Uterus (tissue), 4 donors: Measurements from ENCODE around the gene CYTH2. TPM values are rescaled to one million over a fixed set of nuclear protein-coding genes. Genes with fewer than 3 reads are reported as not detected.

ENCODE experiments used
- DNase-seq, 2 donors: peaks; one replicate each; pipeline ENCODE4 v3.0.0-alpha.2; 2019 to 2020
- H3K27ac ChIP-seq, 2 donors: fragments of 200-600 bp; sonication (generic); 1 replicate in 1 of 2; 2 replicates in 1 of 2; pipeline ENCODE4 v1.5.1; 2016 to 2018
- H3K27me3 ChIP-seq, 2 donors: fragments of 200-600 bp; sonication (generic); one replicate each; pipeline ENCODE4 v1.5.1; 2018 to 2019; ENCODE audit warnings: control low read depth in 1 of 2
- H3K36me3 ChIP-seq, 2 donors: fragments of 200-600 bp; sonication (generic); one replicate each; pipeline ENCODE4 v1.5.1; 2019; ENCODE audit warnings: control low read depth in 1 of 2
- H3K4me1 ChIP-seq, 2 donors: fragments of 200-600 bp; sonication (generic); one replicate each; pipeline ENCODE4 v1.5.1; 2018 to 2019; ENCODE audit warnings: control low read depth in 1 of 2
- H3K4me3 ChIP-seq, 2 donors: fragments of 200-600 bp; sonication (generic); 1 replicate in 1 of 2; 2 replicates in 1 of 2; pipeline ENCODE4 v1.5.1; 2018 to 2019; ENCODE audit warnings: mild to moderate bottlenecking in 1 of 2
- H3K9me3 ChIP-seq, 2 donors: fragments of 200-600 bp; sonication (generic); one replicate each; pipeline ENCODE4 v1.5.1; 2019; ENCODE audit warnings: control low read depth in 1 of 2
- CTCF ChIP-seq, 4 experiments: fragments of 200-600 bp in 2 of 4; fragments of 450-650 bp in 2 of 4; sonication (generic) in 2 of 4; IDR thresholded peaks; one replicate each; pipeline ENCODE4 v1.5.1; 2016 to 2019; ENCODE audit warnings: antibody characterized with exemption in 4 of 4, mild to moderate bottlenecking in 2 of 4, moderate library complexity in 1 of 4
- POLR2A ChIP-seq, 2 donors: fragments of 450-650 bp; IDR thresholded peaks; one replicate each; pipeline ENCODE4 v1.6.1; 2016; ENCODE audit warnings: antibody characterized with exemption in 2 of 2, mild to moderate bottlenecking in 1 of 2, moderate library complexity in 1 of 2
- intact Hi-C: fragments of 100-400 bp; cut with DNase I; formaldehyde crosslinking; loops from one replicate; pipeline ENCODE4 v1.15.1; 2023; ENCODE audit warnings: low total_unique reads
- total RNA-seq, 4 donors: library from RNA; depleted of rRNA in 3 of 4; stranded (reverse); fragments of >200 nt in 3 of 4; gene quantifications; one replicate each; pipeline versions ENCODE4 v1.1.0 to v1.2.4, GENCODE V29; 2014 to 2023
- donor health status: DM: yes; HTN: yes; CAD: no.

The CYTH2 gene
- total RNA-seq, 4 donors from 2014 or later = 7.2 to 70.3 (median 36.5) TPM

GRCh38 chr19:48436586-48436985 is 32.6 kb upstream of the CYTH2 start:
- no peaks in the 10 kb centered on the region for H3K4me1 ChIP-seq
- no peak overlapping the region for H3K4me3 ChIP-seq
- no peak overlapping the region for H3K27ac ChIP-seq
- no peaks in the 10 kb centered on the region for H3K27me3 ChIP-seq
- intact Hi-C loops = no loop called here
- no peaks in the 10 kb centered on the region for H3K36me3 ChIP-seq
- no peak for TF ChIP-seq POLR2A (IDR thresholded peaks at IDR 0.05)
- TF ChIP-seq CTCF (IDR thresholded peaks at IDR 0.05) = no peak
- no peak for DNase-seq
- no peaks in the 10 kb centered on the region for H3K9me3 ChIP-seq

- intact Hi-C loops = loop anchor here (10.0 kb wide), 1 partner anchor 47 kb away; the partner anchor contains the start of genes GRIN2D and KDELR1
- H3K9me3 ChIP-seq = no peaks in the 10 kb centered on the region
- DNase-seq = no peak
- no peak overlapping the region for H3K4me3 ChIP-seq
- no peak overlapping the region for H3K27ac ChIP-seq
- no peaks in the 10 kb centered on the region for H3K36me3 ChIP-seq
- TF ChIP-seq CTCF (IDR thresholded peaks at IDR 0.05) (no peak), POLR2A (IDR thresholded peaks at IDR 0.05) (no peak)
- H3K4me1 ChIP-seq = no peaks in the 10 kb centered on the region
- H3K27me3 ChIP-seq = peaks cover 0 to 2% of the 10 kb centered on the region in 2 donors
Measured at GRCh38 chr19:48441360-48442050, 27.7 kb upstream of the CYTH2 start.

GRCh38 chr19:48442116-48443035 is 26.8 kb upstream of the CYTH2 start:
- Histone ChIP-seq H3K4me1 (no peaks in the 10 kb centered on the region), H3K4me3 (no peak overlapping the region), H3K36me3 (no peaks in the 10 kb centered on the region), H3K27me3 (peaks cover 0 to 2% of the 10 kb centered on the region in 2 donors), H3K9me3 (no peaks in the 10 kb centered on the region), H3K27ac (no peak overlapping the region)
- no peak for DNase-seq
- intact Hi-C loops = loop anchor here (10.0 kb wide), 1 partner anchor 48 kb away; the partner anchor contains the start of genes GRIN2D and KDELR1
- TF ChIP-seq CTCF (IDR thresholded peaks at IDR 0.05) = no peak
- no peak for TF ChIP-seq POLR2A (IDR thresholded peaks at IDR 0.05)

- no peaks in the 10 kb centered on the region for H3K4me1 ChIP-seq
- peaks cover 0 to 2% of the 10 kb centered on the region in 2 donors for H3K27me3 ChIP-seq
- intact Hi-C loops = loop anchor here (10.0 kb wide), 1 partner anchor 48 kb away; the partner anchor contains the start of genes GRIN2D and KDELR1
- no peak overlapping the region for H3K4me3 ChIP-seq
- TF ChIP-seq CTCF (IDR thresholded peaks at IDR 0.05) (no peak), POLR2A (IDR thresholded peaks at IDR 0.05) (no peak)
- no peak for DNase-seq
- H3K27ac ChIP-seq = no peak overlapping the region
- H3K9me3 ChIP-seq = no peaks in the 10 kb centered on the region
- no peaks in the 10 kb centered on the region for H3K36me3 ChIP-seq
Measured at GRCh38 chr19:48443256-48443655, 25.9 kb upstream of the CYTH2 start.
